Inflammatory macrophage (primary cell): ENCODE measurements around the gene SIRT2.

Experiments used
- DNase-seq, 2 donors: peaks; one replicate each; pipeline ENCODE4 v3.0.0-alpha.2; 2020 to 2022

SIRT2 gene

GRCh38 chr19:38920602-38921419 is 21.4 kb upstream of the SIRT2 start:
- no peak for DNase-seq

GRCh38 chr19:38919837-38920601 is 20.6 kb upstream of the SIRT2 start:
- no peak for DNase-seq

- DNase-seq, result no peak
Observed at GRCh38 chr19:38918526-38918925, 19.1 kb upstream of the SIRT2 start.

GRCh38 chr19:38917921-38918491 is 18.6 kb upstream of the SIRT2 start:
- no peak for DNase-seq

GRCh38 chr19:38917516-38917915 is 18.1 kb upstream of the SIRT2 start:
- no peak for DNase-seq

- DNase-seq, result no peak
Observed at GRCh38 chr19:38915329-38916321, 16.2 kb upstream of the SIRT2 start.

GRCh38 chr19:38913958-38914357 is 14.5 kb upstream of the SIRT2 start:
- DNase-seq, result no peak

- DNase-seq, result peak; percentile 89 to 96
Observed at GRCh38 chr19:38912600-38913514, 13.4 kb upstream of the SIRT2 start.

- no peak for DNase-seq
Observed at GRCh38 chr19:38911388-38912001, 12.1 kb upstream of the SIRT2 start.

GRCh38 chr19:38910488-38910887 is 11.1 kb upstream of the SIRT2 start:
- DNase-seq, result no peak

- DNase-seq, result no peak
Observed at GRCh38 chr19:38908911-38909310, 9.5 kb upstream of the SIRT2 start.

- no peak for DNase-seq
Observed at GRCh38 chr19:38907670-38908069, 8.3 kb upstream of the SIRT2 start.

- DNase-seq, result no peak
Observed at GRCh38 chr19:38907227-38907626, 7.8 kb upstream of the SIRT2 start.

GRCh38 chr19:38905620-38906019 is 6.2 kb upstream of the SIRT2 start:
- DNase-seq, result no peak

- peak; percentile 53 to 63 for DNase-seq
Observed at GRCh38 chr19:38904581-38905539, 5.4 kb upstream of the SIRT2 start.

- no peak for DNase-seq
Observed at GRCh38 chr19:38901683-38902082, 2.3 kb upstream of the SIRT2 start.

GRCh38 chr19:38900743-38901190 is 1.3 kb upstream of the SIRT2 start:
- no peak for DNase-seq

GRCh38 chr19:38900202-38900629 is 798 bp upstream of the SIRT2 start:
- peak in 1 of 2 donors; percentile 69 for DNase-seq

GRCh38 chr19:38898788-38899446 is 501 bp downstream of the SIRT2 start:
- DNase-seq, result no peak
